Activated CD8-positive, alpha-beta memory T cell treated with anti-CD3 and anti-CD28 coated beads, Interleukin-2, amount 50 U/mL, for 1 hour (primary cell): Measurements from ENCODE around the gene MYBPC2.
"Not testable (repeated sequence)": the region's sequence is repeated elsewhere in the genome, so short reads cannot be mapped to it uniquely, and the experiment has no call there.

Experiments used
- DNase-seq: peaks from one replicate; pipeline ENCODE4 v3.0.0-alpha.2; 2020; ENCODE audit errors: extremely low read depth

The MYBPC2 gene

DNA sequence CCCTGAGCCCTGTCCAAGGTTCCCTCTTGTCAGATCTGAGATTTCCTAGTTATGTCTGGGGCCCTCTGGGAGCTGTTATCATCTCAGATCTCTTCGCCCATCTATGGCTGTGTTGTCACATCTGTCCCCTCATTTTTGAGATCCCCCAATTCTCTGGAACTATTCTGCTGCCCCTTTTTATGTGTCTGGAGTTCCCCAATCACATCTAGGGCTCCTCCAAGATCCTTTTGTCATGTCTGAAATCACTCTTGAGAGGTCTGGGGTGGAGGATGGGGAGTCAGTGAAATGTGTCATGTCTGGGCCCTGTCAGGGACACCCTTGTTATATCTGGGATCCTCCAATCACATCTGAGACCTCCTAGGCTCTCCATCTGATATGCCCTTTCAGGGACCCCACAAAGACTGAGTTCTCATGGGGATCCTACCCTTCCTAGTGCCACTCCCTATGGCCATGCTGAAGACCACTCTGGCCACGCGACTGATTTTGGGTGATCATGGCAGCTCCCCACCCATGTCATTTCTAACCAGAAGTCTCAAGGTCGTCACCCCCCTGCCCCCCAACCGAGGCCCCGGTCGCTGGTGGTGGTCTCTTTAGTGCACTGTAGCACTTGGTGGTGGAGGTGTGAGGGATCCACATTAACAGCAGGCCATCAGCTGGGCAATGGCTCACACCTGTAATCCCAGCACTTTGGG is 3.8 kb upstream of the MYBPC2 start:
- no peak for DNase-seq

- DNase-seq: no peak
Measured at GRCh38 chr19:50430888-50431342, 1.8 kb upstream of the MYBPC2 start.

GRCh38 chr19:50431343-50432220 is 1.1 kb upstream of the MYBPC2 start:
- peak; percentile 51 for DNase-seq

DNA sequence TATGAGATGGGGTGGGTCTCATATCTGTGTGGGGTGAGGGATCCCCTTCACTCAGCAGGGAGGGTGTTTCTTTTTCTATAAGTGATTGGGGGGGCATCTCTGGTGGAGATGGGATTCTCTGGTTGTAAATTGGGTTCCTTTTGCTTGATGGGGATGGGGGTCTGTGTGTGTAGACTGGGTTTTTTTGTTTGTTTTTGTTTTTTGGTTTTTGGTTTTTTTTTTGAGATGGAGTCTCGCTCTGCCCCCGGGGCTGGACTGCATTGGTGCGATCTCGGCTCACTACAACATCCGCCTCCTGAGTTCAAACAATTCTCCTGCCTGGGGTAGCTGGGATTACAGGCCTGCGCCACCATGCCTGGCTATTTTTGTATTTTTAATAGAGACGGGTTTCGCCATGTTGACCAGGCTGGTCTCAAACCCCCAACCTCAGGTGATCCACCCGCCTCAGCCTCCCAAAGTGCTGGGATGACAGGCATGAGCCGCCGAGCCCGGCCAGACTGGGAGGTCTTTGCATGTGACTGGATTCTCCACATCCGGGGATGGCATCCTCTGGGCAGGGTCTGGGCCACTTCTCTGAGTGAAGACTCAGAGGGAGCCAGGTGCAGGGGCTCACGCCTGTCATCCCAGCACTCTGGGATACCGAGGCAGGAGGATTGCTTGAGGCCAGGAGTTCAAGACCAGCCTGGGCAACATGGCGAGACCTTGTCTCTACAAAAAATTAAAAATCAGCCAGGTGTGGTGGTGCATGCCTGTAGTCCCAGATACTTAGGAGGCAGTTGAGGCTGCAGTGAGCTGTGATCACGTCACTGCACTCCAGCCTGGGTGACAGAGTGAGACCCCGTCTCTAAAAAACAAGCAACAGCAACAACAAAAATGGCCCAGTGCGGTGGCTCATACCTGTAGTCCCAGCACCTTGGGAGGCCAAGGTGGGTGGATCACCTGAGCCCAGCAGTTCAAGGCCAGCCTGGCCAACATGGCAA is 799 bp downstream of the MYBPC2 start:
- DNase-seq: no peak

DNA sequence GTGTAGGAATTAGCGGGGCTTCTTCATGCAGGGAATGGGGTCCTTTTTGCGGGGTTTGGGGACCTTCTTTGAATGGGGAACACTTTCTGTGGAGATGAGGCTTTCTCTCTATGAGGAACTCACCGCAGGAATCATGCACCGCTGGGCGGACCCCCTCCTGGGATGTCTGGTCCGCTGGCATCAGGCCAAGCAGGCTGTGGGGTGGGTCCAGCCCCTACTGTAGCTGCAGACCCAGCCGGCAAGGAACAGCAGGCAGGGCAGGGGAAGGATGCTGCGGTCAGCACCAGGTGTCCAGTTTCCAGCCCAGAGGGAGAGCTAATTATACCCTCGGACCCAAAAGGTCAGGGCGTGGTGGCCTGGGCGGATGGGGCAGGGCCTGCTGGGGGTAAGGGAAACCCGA is 1.8 kb downstream of the MYBPC2 start:
- DNase-seq: no peak

- DNase-seq: no peak
Measured at GRCh38 chr19:50435221-50435620, 2.5 kb downstream of the MYBPC2 start.

DNA sequence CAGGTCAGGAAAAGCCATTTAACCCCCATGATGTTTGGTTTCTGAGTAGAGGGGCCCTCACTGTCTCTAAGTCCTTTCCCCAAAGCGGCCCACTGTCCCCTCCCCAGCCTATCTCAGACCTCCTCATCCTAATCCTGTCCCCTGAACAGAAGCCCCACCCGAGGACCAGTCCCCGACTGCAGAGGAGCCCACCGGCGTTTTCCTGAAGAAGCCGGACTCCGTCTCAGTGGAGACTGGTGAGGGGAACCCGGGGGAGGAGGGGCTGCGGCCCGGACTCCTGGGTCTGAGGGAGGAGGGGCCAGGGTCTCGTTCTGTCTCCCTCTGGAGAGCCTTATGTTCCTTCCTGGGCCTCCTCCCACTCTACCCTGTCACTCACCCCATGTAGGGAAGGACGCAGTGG is 2.9 kb downstream of the MYBPC2 start:
- no peak for DNase-seq

DNA sequence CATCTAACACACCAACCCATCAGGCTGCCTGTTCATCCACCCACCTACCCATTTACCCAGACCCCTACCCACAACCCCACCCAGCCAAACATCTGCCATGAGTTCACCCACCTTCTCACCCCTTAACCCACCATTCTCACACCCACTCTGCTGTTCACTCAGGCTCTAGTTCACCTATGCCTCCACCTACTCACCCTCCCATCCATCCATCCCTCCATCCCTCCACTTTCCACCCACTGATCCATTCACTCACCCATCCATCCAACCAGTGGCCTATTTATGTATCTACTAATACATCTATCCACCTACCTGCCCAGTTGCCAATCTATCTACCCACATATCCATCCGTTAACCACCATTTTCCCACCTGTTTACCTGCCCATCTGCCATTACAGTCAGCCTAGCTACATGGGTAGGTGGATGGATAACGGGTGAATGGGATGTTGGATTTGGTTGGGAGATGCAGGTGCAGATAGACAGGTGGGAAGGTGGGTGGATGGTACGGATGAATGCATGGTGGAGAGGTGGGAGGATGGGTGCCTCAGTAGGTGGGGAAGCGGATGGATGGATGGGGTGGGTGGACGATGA is 5.3 kb downstream of the MYBPC2 start:
- no peak for DNase-seq

DNA sequence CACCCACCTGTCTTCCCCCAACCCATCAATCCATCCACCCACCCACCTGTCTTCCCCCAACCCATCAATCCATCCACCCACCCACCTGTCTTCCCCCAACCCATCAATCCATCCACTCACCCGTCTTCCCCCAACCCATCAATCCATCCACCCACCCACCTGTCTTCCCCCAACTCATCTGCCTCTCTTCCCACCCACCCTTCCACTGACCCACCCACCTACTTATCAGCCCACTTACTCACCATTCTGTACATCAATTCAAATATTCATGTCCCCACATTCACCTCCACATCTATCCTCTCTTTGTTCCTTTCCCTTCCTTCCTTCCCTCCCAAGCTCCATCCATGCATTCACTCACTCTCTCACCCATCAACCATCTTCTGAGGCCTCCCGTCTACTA is 6.4 kb downstream of the MYBPC2 start:
- DNase-seq: not testable (repeated sequence)

- DNase-seq: no peak
Measured at GRCh38 chr19:50444059-50444458, 11.4 kb downstream of the MYBPC2 start.

- no peak for DNase-seq
Measured at GRCh38 chr19:50447053-50447452, 14.4 kb downstream of the MYBPC2 start.

DNA sequence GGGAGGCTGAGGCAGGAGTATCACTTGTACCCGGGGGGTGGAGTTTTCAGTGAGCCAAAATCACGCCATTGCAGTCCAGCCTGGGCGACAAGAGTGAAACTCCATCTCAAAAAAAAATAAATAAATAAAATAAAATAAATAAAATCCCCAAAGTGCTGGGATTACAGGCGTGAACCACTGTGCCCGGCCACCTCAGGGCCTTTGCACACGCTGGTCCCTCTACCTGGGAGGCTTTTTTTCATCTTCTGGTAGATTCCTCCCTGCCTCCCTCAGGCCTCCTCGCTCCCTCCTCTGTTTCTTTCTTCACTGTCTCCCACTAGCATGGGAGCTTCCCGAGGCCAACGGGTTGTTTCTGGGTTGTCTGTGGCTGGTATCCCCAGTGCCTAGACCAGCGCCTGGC is 15.1 kb downstream of the MYBPC2 start:
- DNase-seq: no peak

- DNase-seq: no peak
Measured at GRCh38 chr19:50449236-50449899, 16.7 kb downstream of the MYBPC2 start.

DNA sequence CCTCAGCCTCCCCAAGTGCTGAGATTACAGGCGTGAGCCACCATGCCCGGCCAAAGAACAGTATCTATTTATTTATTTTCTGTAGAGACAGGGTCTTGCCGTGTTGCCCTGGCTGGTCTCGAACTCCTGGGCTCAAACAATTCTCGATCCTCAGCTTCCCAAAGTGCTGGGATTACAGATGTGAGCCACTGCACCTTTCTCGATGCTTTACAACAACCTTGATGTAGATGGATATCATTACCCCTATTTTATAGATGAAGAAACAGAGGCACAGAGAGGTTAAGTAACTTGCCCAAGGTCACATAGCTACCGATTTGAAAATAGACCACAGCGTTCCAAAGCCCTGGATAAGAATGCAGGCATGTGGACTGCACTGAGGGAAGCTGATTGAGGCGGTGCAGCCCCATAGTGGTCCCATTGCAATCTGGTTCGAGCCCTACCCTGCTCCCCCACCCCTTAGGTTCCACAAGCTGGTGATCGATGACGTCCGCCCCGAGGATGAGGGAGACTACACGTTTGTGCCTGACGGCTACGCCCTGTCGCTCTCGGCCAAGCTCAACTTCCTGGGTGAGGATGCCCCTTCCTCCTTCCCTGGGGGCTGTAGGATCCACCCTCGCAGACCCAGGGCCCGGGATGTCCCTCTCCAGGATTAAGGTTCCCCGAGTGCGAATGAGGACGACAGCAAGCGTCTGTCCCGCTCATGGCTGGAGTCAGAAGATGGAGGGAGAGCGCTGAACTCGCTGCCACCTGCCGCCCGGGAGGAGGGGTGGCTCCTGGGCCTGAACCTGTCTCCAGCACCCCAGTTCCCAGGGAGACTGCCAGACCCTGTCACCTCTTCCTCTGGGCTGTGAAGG is 17.9 kb downstream of the MYBPC2 start:
- no peak for DNase-seq

DNA sequence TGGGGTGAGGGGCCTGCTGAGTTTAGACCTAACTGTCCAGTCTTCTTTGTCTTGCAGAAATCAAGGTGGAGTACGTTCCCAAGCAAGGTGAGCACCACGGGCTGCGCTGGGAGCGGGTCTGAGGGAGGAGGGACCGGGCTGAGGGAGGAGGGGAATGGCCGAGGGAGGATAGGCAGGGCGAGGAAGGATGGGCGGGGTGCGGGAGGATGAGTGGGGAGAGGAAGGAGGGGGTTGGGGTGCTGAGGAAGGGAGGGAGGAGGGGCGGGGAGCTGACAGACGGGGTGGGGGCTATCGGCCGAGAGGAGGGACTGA is 18.5 kb downstream of the MYBPC2 start:
- DNase-seq: no peak

GRCh38 chr19:50453243-50453642 is 20.6 kb downstream of the MYBPC2 start:
- no peak for DNase-seq

- no peak for DNase-seq
Measured at GRCh38 chr19:50455992-50456391, 23.3 kb downstream of the MYBPC2 start.

GRCh38 chr19:50457300-50457699 is 24.6 kb downstream of the MYBPC2 start:
- no peak for DNase-seq

DNA sequence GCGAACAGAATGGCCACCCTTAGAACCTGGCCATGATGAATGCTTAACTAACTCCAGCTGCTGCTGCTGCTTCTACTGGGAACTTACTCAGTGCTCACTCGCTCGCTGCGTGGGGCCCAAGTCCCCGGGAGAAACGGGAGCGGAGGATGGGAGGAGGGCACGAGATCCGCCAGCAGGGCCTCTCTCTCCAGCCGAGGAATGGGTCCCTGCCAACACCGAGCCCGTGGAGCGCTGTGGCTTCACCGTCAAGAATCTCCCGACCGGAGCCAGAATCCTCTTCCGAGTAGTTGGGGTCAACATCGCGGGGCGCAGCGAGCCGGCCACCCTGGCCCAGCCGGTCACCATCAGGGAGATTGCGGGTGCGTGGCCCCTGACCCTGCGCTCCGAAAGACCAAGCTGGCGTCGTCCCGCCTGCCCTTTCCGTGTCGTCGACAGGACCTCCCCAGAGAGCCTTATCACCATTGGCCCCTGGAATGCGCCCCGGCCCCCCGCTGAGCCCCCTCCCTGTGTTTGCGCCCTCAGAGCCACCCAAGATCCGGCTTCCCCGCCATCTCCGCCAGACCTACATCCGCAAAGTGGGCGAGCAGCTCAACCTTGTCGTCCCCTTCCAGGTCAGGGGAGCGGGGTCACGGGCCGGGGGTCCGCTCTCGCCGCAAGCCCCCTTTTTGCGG is 25.8 kb downstream of the MYBPC2 start:
- no peak for DNase-seq

- no peak for DNase-seq
Measured at GRCh38 chr19:50459067-50459456, 26.4 kb downstream of the MYBPC2 start.
